Activated CD4-positive, alpha-beta memory T cell treated with anti-CD3 and anti-CD28 coated beads for 36 hours (primary cell): Measurements from ENCODE around the gene SCAPER. TPM values are rescaled to one million over a fixed set of nuclear protein-coding genes. Genes with fewer than 3 reads are reported as not detected.
"Not testable (repeated sequence)": the region's sequence is repeated elsewhere in the genome, so short reads cannot be mapped to it uniquely, and the experiment has no call there.

ENCODE experiments used
- CTCF ChIA-PET: fragments of 350-600 bp; sonication (Branson Sonifier 250); formaldehyde crosslinking; loops from one replicate; lab custom pipeline; 2021; ENCODE audit warnings: antibody characterized with exemption, inconsistent platforms; lab: Charles Lee
- POLR2A ChIA-PET: fragments of 350-600 bp; sonication (Branson Sonifier 250); formaldehyde crosslinking; loops from one replicate; lab custom pipeline; 2021; ENCODE audit warnings: antibody characterized with exemption; lab: Charles Lee
- DNase-seq: peaks from one replicate; pipeline ENCODE4 v3.0.0-alpha.2; 2020
- H3K27ac Mint-ChIP-seq: one replicate; pipeline ENCODE4 v1.8.0; 2021; ENCODE audit warnings: mixed read lengths
- H3K27me3 Mint-ChIP-seq: one replicate; pipeline ENCODE4 v1.8.0; 2021; ENCODE audit warnings: mixed read lengths
- H3K36me3 Mint-ChIP-seq: one replicate; pipeline ENCODE4 v1.8.0; 2021; ENCODE audit warnings: mixed read lengths
- H3K4me1 Mint-ChIP-seq: one replicate; pipeline ENCODE4 v1.8.0; 2021; ENCODE audit warnings: low read depth, mixed read lengths
- H3K4me3 Mint-ChIP-seq: one replicate; pipeline ENCODE4 v1.8.0; 2021; ENCODE audit warnings: mild to moderate bottlenecking, mixed read lengths
- H3K9me3 Mint-ChIP-seq: one replicate; pipeline ENCODE4 v1.8.0; 2021; ENCODE audit warnings: mixed read lengths
- intact Hi-C: fragments of 100-400 bp; cut with micrococcal nuclease; formaldehyde crosslinking; loops from one replicate; pipeline ENCODE4 v1.15.1; 2023
- total RNA-seq, 2 experiments: library from RNA; stranded (reverse); gene quantifications; one replicate each; pipeline ENCODE4 v1.2.3, GENCODE V29; 2021

The SCAPER gene
- total RNA-seq, 2 experiments from 2014 or later, result 21.5 to 22.9 TPM

GRCh38 chr15:76451540-76451939 lies 453.6 kb downstream of the SCAPER start:
- Mint-ChIP-seq H3K9me3 (no peaks in the 10 kb centered on the region), H3K4me3 (no peak overlapping the region), H3K27ac (no peak overlapping the region), H3K36me3 (no peaks in the 10 kb centered on the region), H3K4me1 (no peaks in the 10 kb centered on the region), H3K27me3 (no peaks in the 10 kb centered on the region)
- CTCF ChIA-PET, result no interaction called here
- POLR2A ChIA-PET, result no interaction called here
- intact Hi-C loops, result no loop called here
- no peak for DNase-seq

GRCh38 chr15:76449455-76449854 lies 455.7 kb downstream of the SCAPER start:
- no peaks in the 10 kb centered on the region for H3K9me3 Mint-ChIP-seq
- DNase-seq, result no peak
- no peaks in the 10 kb centered on the region for H3K27me3 Mint-ChIP-seq
- POLR2A ChIA-PET, result no interaction called here
- no peaks in the 10 kb centered on the region for H3K4me1 Mint-ChIP-seq
- no peak overlapping the region for H3K4me3 Mint-ChIP-seq
- intact Hi-C loops, result no loop called here
- CTCF ChIA-PET, result no interaction called here
- H3K36me3 Mint-ChIP-seq, result peaks cover 1% of the 10 kb centered on the region
- no peak overlapping the region for H3K27ac Mint-ChIP-seq

GRCh38 chr15:76448755-76449154 lies 456.4 kb downstream of the SCAPER start:
- Mint-ChIP-seq H3K36me3 (peaks cover 1% of the 10 kb centered on the region), H3K4me1 (no peaks in the 10 kb centered on the region), H3K9me3 (no peaks in the 10 kb centered on the region), H3K27me3 (no peaks in the 10 kb centered on the region), H3K27ac (no peak overlapping the region), H3K4me3 (no peak overlapping the region)
- ChIA-PET CTCF (no interaction called here), POLR2A (no interaction called here)
- intact Hi-C loops, result no loop called here
- DNase-seq, result no peak

GRCh38 chr15:76447728-76448441 lies 457.3 kb downstream of the SCAPER start:
- CTCF ChIA-PET, result no interaction called here

DNA sequence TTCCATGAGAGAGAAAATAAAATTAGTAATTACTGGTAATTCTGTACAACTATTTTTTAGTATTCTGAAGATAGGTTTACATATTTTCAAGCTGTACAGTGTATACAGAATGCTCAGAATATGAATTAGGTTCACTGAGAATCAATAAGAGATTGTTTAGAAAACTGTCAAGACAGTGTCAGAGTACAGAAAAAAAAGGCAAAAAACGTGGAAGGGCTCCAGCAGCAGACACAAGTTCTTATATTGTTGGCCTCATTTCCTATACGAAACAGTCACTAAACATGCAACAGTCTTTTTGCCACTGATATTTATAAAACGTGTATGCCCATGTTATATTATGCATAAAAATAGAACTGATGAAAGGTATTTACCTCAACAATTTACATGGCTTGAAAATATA lies 464.7 kb downstream of the SCAPER start:
- DNase-seq, result no peak
- no peaks in the 10 kb centered on the region for H3K4me1 Mint-ChIP-seq
- H3K36me3 Mint-ChIP-seq, result peaks cover 1% of the 10 kb centered on the region
- no peaks in the 10 kb centered on the region for H3K27me3 Mint-ChIP-seq
- H3K27ac Mint-ChIP-seq, result no peak overlapping the region
- intact Hi-C loops, result no loop called here
- ChIA-PET POLR2A (no interaction called here), CTCF (no interaction called here)
- H3K4me3 Mint-ChIP-seq, result no peak overlapping the region
- H3K9me3 Mint-ChIP-seq, result no peaks in the 10 kb centered on the region

More at GRCh38 chr15:76447728-76448441, 457.3 kb downstream of the SCAPER start:
- no peak for DNase-seq
- no peak overlapping the region for H3K27ac Mint-ChIP-seq
- no peaks in the 10 kb centered on the region for H3K4me1 Mint-ChIP-seq
- no peaks in the 10 kb centered on the region for H3K27me3 Mint-ChIP-seq
- H3K9me3 Mint-ChIP-seq, result no peaks in the 10 kb centered on the region
- H3K36me3 Mint-ChIP-seq, result peaks cover 1% of the 10 kb centered on the region
- H3K4me3 Mint-ChIP-seq, result no peak overlapping the region
- intact Hi-C loops, result no loop called here
- POLR2A ChIA-PET, result no interaction called here

DNA sequence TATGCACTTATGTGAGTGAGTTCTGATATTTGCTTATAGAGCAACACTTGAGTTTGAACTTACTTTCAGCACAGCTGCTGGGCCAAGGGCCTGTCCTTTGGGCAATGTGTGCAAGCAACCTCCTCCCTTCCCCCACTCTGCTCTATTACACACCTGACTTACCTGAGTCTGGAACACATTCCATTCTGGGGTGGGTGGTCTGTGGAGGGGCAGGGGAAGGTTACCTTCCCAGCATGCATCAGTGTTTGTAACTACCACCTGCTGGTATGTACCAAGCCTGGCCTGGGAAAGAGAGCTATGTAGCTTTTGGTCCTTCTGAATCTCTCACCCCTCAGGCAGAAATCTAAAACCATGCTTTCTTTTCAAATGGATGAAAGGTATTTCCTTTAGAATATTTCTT lies 465.6 kb downstream of the SCAPER start:
- ChIA-PET CTCF (no interaction called here), POLR2A (no interaction called here)
- H3K4me1 Mint-ChIP-seq, result no peaks in the 10 kb centered on the region
- DNase-seq, result no peak
- H3K27ac Mint-ChIP-seq, result no peak overlapping the region
- no peaks in the 10 kb centered on the region for H3K9me3 Mint-ChIP-seq
- intact Hi-C loops, result loop anchor here (10.0 kb wide), 1 partner anchor 65 kb away; no protein-coding TSS in a partner anchor
- no peaks in the 10 kb centered on the region for H3K27me3 Mint-ChIP-seq
- H3K36me3 Mint-ChIP-seq, result no peaks in the 10 kb centered on the region
- no peak overlapping the region for H3K4me3 Mint-ChIP-seq

DNA sequence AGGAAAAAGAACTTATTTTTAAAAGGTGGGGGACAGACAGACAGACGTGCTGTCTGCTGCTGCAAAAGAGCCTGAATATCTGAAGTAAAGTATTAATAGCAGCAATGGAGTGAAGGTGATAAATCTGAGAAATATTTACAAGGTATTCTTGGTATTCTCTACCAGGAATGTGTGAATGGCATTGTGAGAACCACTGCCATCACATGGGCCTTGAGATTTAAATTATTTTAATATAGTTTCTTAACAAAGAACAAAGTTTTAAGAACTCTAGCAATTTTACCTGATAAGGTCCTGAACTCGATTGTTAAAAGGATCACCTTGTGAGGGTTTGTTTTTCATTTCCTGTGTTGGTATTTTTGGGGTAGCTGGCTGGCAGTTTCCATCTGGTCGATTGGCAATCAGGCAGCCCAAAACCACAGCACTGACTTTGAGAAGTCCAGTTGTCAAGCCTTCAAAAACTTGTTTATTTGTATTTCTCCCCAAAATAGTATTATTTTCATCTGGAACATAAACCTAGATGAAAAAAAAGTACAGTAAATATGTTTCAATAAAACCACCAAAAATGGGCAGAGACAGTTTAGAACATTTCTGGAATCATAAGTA lies 471.2 kb downstream of the SCAPER start:
- peaks cover 32% of the 10 kb centered on the region for H3K36me3 Mint-ChIP-seq
- no peaks in the 10 kb centered on the region for H3K4me1 Mint-ChIP-seq
- ChIA-PET CTCF (no interaction called here), POLR2A (interaction anchor here (0.7 kb wide), 1 partner anchor 368 kb away, joined by 3 read pairs; no protein-coding TSS in a partner anchor)
- no peaks in the 10 kb centered on the region for H3K27me3 Mint-ChIP-seq
- no peak overlapping the region for H3K4me3 Mint-ChIP-seq
- no peak for DNase-seq
- intact Hi-C loops, result loop anchor here (10.0 kb wide), 1 partner anchor 59 kb away; no protein-coding TSS in a partner anchor
- H3K9me3 Mint-ChIP-seq, result no peaks in the 10 kb centered on the region
- H3K27ac Mint-ChIP-seq, result no peak overlapping the region

GRCh38 chr15:76433036-76433435 lies 472.1 kb downstream of the SCAPER start:
- H3K27me3 Mint-ChIP-seq, H3K4me1 Mint-ChIP-seq, H3K4me3 Mint-ChIP-seq, H3K27ac Mint-ChIP-seq, POLR2A ChIA-PET, H3K9me3 Mint-ChIP-seq, CTCF ChIA-PET, DNase-seq: not testable (repeated sequence)
- intact Hi-C loops, result loop anchor here (10.0 kb wide), 1 partner anchor 58 kb away; no protein-coding TSS in a partner anchor
- peaks cover 40% of the 10 kb centered on the region for H3K36me3 Mint-ChIP-seq

GRCh38 chr15:76432604-76433003 lies 472.5 kb downstream of the SCAPER start:
- no peaks in the 10 kb centered on the region for H3K4me1 Mint-ChIP-seq

DNA sequence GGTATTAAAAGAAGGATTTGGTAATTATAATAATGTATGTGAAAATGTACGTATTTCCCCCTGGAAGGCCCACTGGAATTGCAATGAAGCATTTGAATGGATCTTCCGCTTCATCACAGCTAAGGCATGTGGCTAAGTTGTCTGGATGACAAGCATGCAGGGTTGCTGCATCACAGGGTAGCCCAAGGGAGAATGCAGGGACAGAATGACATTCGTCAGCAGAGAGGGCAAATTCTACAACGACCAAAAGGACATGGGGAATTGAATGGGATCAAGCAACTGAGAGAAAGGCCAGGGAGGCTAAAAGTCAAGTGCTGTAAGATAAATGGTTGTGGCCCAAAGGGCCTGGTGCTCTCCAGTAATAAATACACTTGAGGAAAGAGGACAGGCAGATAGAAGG lies 473.2 kb downstream of the SCAPER start:
- Mint-ChIP-seq H3K4me3 (no peak overlapping the region), H3K27me3 (no peaks in the 10 kb centered on the region), H3K36me3 (peaks cover 46% of the 10 kb centered on the region), H3K4me1 (no peaks in the 10 kb centered on the region), H3K9me3 (peaks cover 7% of the 10 kb centered on the region), H3K27ac (no peak overlapping the region)
- DNase-seq, result no peak
- intact Hi-C loops, result loop anchor here (10.0 kb wide), 1 partner anchor 57 kb away; no protein-coding TSS in a partner anchor
- CTCF ChIA-PET, result no interaction called here
- POLR2A ChIA-PET, result no interaction called here

More at GRCh38 chr15:76432604-76433003, 472.5 kb downstream of the SCAPER start:
- peaks cover 7% of the 10 kb centered on the region for H3K9me3 Mint-ChIP-seq
- H3K27me3 Mint-ChIP-seq, result no peaks in the 10 kb centered on the region
- peaks cover 43% of the 10 kb centered on the region for H3K36me3 Mint-ChIP-seq
- ChIA-PET CTCF (no interaction called here), POLR2A (no interaction called here)
- H3K27ac Mint-ChIP-seq, result no peak overlapping the region
- H3K4me3 Mint-ChIP-seq, result no peak overlapping the region
- no peak for DNase-seq
- intact Hi-C loops, result loop anchor here (10.0 kb wide), 1 partner anchor 58 kb away; no protein-coding TSS in a partner anchor

GRCh38 chr15:76430711-76431110 lies 474.4 kb downstream of the SCAPER start:
- DNase-seq, H3K27me3 Mint-ChIP-seq, H3K4me1 Mint-ChIP-seq, CTCF ChIA-PET, H3K27ac Mint-ChIP-seq, POLR2A ChIA-PET, H3K9me3 Mint-ChIP-seq, H3K4me3 Mint-ChIP-seq: not testable (repeated sequence)
- peaks cover 51% of the 10 kb centered on the region for H3K36me3 Mint-ChIP-seq
- intact Hi-C loops, result loop anchor here (10.0 kb wide), 1 partner anchor 56 kb away; no protein-coding TSS in a partner anchor

DNA sequence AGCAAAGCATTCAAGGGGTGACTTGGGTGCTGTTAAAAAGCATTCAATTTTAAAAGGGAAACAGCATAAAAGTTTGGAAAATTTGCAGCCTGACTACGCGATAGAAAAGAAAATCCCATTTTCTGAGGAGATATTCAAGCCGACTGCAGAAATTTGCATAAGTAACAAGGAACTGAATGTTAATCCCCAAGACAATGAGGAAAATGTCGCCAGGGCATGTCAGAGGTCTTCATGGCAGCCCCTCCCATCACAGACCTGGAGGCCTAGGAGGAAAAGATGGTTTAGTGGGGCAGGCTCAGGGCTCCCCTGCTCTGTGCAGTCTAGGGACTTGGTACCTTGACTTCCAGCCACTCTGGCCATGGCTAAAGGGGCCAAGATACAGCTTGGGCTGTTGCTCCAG lies 475.5 kb downstream of the SCAPER start:
- Mint-ChIP-seq H3K36me3 (peaks cover 51% of the 10 kb centered on the region), H3K27me3 (no peaks in the 10 kb centered on the region), H3K4me1 (no peaks in the 10 kb centered on the region), H3K4me3 (no peak overlapping the region), H3K27ac (no peak overlapping the region), H3K9me3 (peaks cover 10% of the 10 kb centered on the region)
- ChIA-PET POLR2A (no interaction called here), CTCF (no interaction called here)
- intact Hi-C loops, result loop anchor here (10.0 kb wide), 1 partner anchor 55 kb away; no protein-coding TSS in a partner anchor
- DNase-seq, result no peak
